Left colon (tissue), 2 donors: ENCODE measurements around the gene MMP21. TPM values are rescaled to one million over a fixed set of nuclear protein-coding genes. Genes with fewer than 3 reads are reported as not detected.

ENCODE experiments used
- ATAC-seq: fragments of 200-7000 bp; cut with Tn5 transposase; one replicate; pipeline ENCODE4 v1.9.1; 2020; ENCODE audit warnings: mild to moderate bottlenecking, moderate library complexity
- DNase-seq, 2 donors: peaks; one replicate each; pipeline ENCODE4 v3.0.0-alpha.2; 2020
- intact Hi-C, 2 donors: fragments of 100-400 bp; cut with DNase I in 1 of 2; cut with micrococcal nuclease in 1 of 2; formaldehyde crosslinking; loops; one replicate each; pipeline versions ENCODE4 v1.11.2 to v1.14.0; 2022; cut with DNase I, micrococcal nuclease
- long read RNA-seq: library from polyadenylated mRNA; unstranded; transcript quantifications from one replicate; pipeline ENCODE4 v2.0.0, GENCODE V29; 2021
- total RNA-seq, 2 donors: library from RNA; stranded (reverse); fragmentation: NEBNext Ultra II Directional; extraction: Animal tissue kit (Norgen Biotek cat#: 25700); gene quantifications; one replicate each; pipeline ENCODE4 v1.2.1, GENCODE V29; 2021
- donor health status: DM: no; HTN: no; CAD: no.
- donor health status: DM: yes; HTN: yes; CAD: no.

Gene MMP21
- not detected for total RNA-seq
- long read RNA-seq, partial matches to known transcripts, result 0 of 1 reads
- long read RNA-seq, other reads (novel, unspliced or antisense), result 1 of 1 reads

- no peak for ATAC-seq
- intact Hi-C loops, result no loop called here
- DNase-seq, result no peak
These were observed at the start of gene MMP21 for GRCh38 chr10:125775491-125776106. Gene MMP21, minus strand, starts transcription at chr10:125775821. Its CDS starts 0 bp downstream, at chr10:125775821.

- intact Hi-C loops, result no loop called here
- DNase-seq, result no peak
- no peak for ATAC-seq
These were observed 49.1 kb upstream of the MMP21 start for GRCh38 chr10:125824736-125825135.

GRCh38 chr10:125823663-125824251 is 48.1 kb upstream of the MMP21 start:
- intact Hi-C loops, result no loop called here
- DNase-seq, result peak in 1 of 2 donors; percentile 28

GRCh38 chr10:125822878-125823662 is 47.4 kb upstream of the MMP21 start, which contains the start of the genes BCCIP and UROS:
Gene BCCIP, plus strand, starts transcription at chr10:125823546. Its CDS starts 12 bp downstream, at chr10:125823558.
Gene UROS, minus strand, starts transcription at chr10:125823258. Its CDS starts 6,759 bp downstream, at chr10:125816499.
- peak; percentile 91 for ATAC-seq
- intact Hi-C loops, result no loop called here
- peak; percentile 90 to 94 for DNase-seq

More at GRCh38 chr10:125823663-125824251, 48.1 kb upstream of the MMP21 start:
- peak; percentile 8 for ATAC-seq

GRCh38 chr10:125820701-125821100 is 45.1 kb upstream of the MMP21 start:
- intact Hi-C loops, result no loop called here
- DNase-seq, result no peak
- no peak for ATAC-seq

GRCh38 chr10:125817337-125817946 is 41.8 kb upstream of the MMP21 start:
- intact Hi-C loops, result no loop called here
- peak; percentile 68 for ATAC-seq
- DNase-seq, result no peak

GRCh38 chr10:125816548-125816947 is 40.9 kb upstream of the MMP21 start:
- no peak for DNase-seq
- intact Hi-C loops, result no loop called here
- no peak for ATAC-seq

GRCh38 chr10:125815764-125816163 is 40.1 kb upstream of the MMP21 start:
- no peak for ATAC-seq

GRCh38 chr10:125812128-125812750 is 36.6 kb upstream of the MMP21 start:
- ATAC-seq (no peak), DNase-seq (no peak)
- intact Hi-C loops, result no loop called here

More at GRCh38 chr10:125815764-125816163, 40.1 kb upstream of the MMP21 start:
- intact Hi-C loops, result no loop called here
- no peak for DNase-seq

- DNase-seq, result no peak
- intact Hi-C loops, result no loop called here
- no peak for ATAC-seq
These were observed 35.6 kb upstream of the MMP21 start for GRCh38 chr10:125811251-125811650.

GRCh38 chr10:125808047-125808446 is 32.4 kb upstream of the MMP21 start:
- intact Hi-C loops, result no loop called here
- DNase-seq (no peak), ATAC-seq (no peak)

- ATAC-seq (no peak), DNase-seq (no peak)
- intact Hi-C loops, result no loop called here
These were observed 27.1 kb upstream of the MMP21 start for GRCh38 chr10:125802739-125803138.

GRCh38 chr10:125802131-125802530 is 26.5 kb upstream of the MMP21 start:
- intact Hi-C loops, result no loop called here
- no peak for DNase-seq
- ATAC-seq, result no peak

- ATAC-seq (no peak), DNase-seq (no peak)
- intact Hi-C loops, result no loop called here
These were observed 26.0 kb upstream of the MMP21 start for GRCh38 chr10:125801574-125801973.

- ATAC-seq (no peak), DNase-seq (no peak)
These were observed 24.0 kb upstream of the MMP21 start for GRCh38 chr10:125799451-125800182.

GRCh38 chr10:125797994-125798662 is 22.5 kb upstream of the MMP21 start:
- ATAC-seq (no peak), DNase-seq (no peak)
- intact Hi-C loops, result no loop called here

More at GRCh38 chr10:125799451-125800182, 24.0 kb upstream of the MMP21 start:
- intact Hi-C loops, result no loop called here

GRCh38 chr10:125797424-125797823 is 21.8 kb upstream of the MMP21 start:
- intact Hi-C loops, result no loop called here
- DNase-seq (no peak), ATAC-seq (no peak)
